NCI-H1694 treated with DMSO at 0.1 percent for 48 hours (cell line): ENCODE data around the gene ZNF75A.

Source experiments
- DNase-seq: peaks from one replicate; lab custom pipeline; 2025; lab: John Stamatoyannopoulos, UW

Gene ZNF75A

GRCh38 chr16:3289998-3290673, 15.2 kb upstream of the ZNF75A start:
- DNase-seq, result no peak

GRCh38 chr16:3292604-3293003, 12.7 kb upstream of the ZNF75A start:
- no peak for DNase-seq

- no peak for DNase-seq
These were observed 10.1 kb upstream of the ZNF75A start for GRCh38 chr16:3295209-3295608.

GRCh38 chr16:3295783-3296182, 9.5 kb upstream of the ZNF75A start:
- DNase-seq, result no peak

GRCh38 chr16:3304370-3304769, 927 bp upstream of the ZNF75A start:
- no peak for DNase-seq

GRCh38 chr16:3306078-3306477, 781 bp downstream of the ZNF75A start:
- no peak for DNase-seq

GRCh38 chr16:3311496-3311895, 6.2 kb downstream of the ZNF75A start:
- DNase-seq, result no peak

GRCh38 chr16:3317315-3317999, 12.2 kb downstream of the ZNF75A start:
- DNase-seq, result no peak

GRCh38 chr16:3321816-3322215, 16.5 kb downstream of the ZNF75A start:
- DNase-seq, result no peak

GRCh38 chr16:3327514-3327913, 22.2 kb downstream of the ZNF75A start:
- DNase-seq, result no peak

- DNase-seq, result no peak
These were observed 22.8 kb downstream of the ZNF75A start for GRCh38 chr16:3328104-3328503.

- DNase-seq, result no peak
These were observed 23.3 kb downstream of the ZNF75A start for GRCh38 chr16:3328643-3329042.

- DNase-seq, result no peak
These were observed 40.7 kb downstream of the ZNF75A start for GRCh38 chr16:3346041-3346440.

- no peak for DNase-seq
These were observed 42.3 kb downstream of the ZNF75A start for GRCh38 chr16:3347586-3347985.

GRCh38 chr16:3348547-3349167, 43.4 kb downstream of the ZNF75A start:
- no peak for DNase-seq

GRCh38 chr16:3349175-3349574, 43.9 kb downstream of the ZNF75A start:
- no peak for DNase-seq

GRCh38 chr16:3355589-3355988, 50.3 kb downstream of the ZNF75A start, which contains the start of gene OR2C1:
TSS of gene OR2C1 (plus strand) at chr16:3355889. CDS start at chr16:3355941, 52 bp downstream.
- no peak for DNase-seq

GRCh38 chr16:3356118-3356517, 50.8 kb downstream of the ZNF75A start:
- DNase-seq, result no peak

- DNase-seq, result no peak
These were observed 53.6 kb downstream of the ZNF75A start for GRCh38 chr16:3358871-3359270.

GRCh38 chr16:3362931-3363330, 57.6 kb downstream of the ZNF75A start:
- no peak for DNase-seq

GRCh38 chr16:3363793-3364192, 58.5 kb downstream of the ZNF75A start:
- DNase-seq, result no peak

- DNase-seq, result peak; percentile 86
These were observed 59.6 kb downstream of the ZNF75A start for GRCh38 chr16:3364774-3365427.
